KMS-11 (cell line): Measurements from ENCODE around the gene NME1.

Source experiments
- H2AFZ ChIP-seq: fragments of 200-600 bp; sonication (generic); 2 replicates; pipeline ENCODE4 v1.6.1; 2016; ENCODE audit warnings: antibody characterized with exemption, mixed run types, low read depth
- H3K27ac ChIP-seq: fragments of 200-600 bp; sonication (generic); 2 replicates; pipeline ENCODE4 v1.6.1; 2016; ENCODE audit warnings: mild to moderate bottlenecking, mixed run types
- H3K27me3 ChIP-seq: fragments of 200-600 bp; sonication (generic); 2 replicates; pipeline ENCODE4 v1.6.1; 2017; ENCODE audit warnings: mild to moderate bottlenecking, low read depth, mixed run types, moderate library complexity; ENCODE audit not compliant: insufficient read depth
- H3K36me3 ChIP-seq: fragments of 200-600 bp; sonication (generic); 2 replicates; pipeline ENCODE4 v1.6.1; 2017; ENCODE audit warnings: mild to moderate bottlenecking, mixed run types; ENCODE audit not compliant: insufficient read depth
- H3K4me1 ChIP-seq: fragments of 200-600 bp; sonication (generic); 2 replicates; pipeline ENCODE4 v1.6.1; 2016; ENCODE audit warnings: mild to moderate bottlenecking, low read depth, mixed run types; ENCODE audit not compliant: poor library complexity, severe bottlenecking
- H3K4me2 ChIP-seq: fragments of 200-600 bp; sonication (generic); 2 replicates; pipeline ENCODE4 v1.7.0; 2016; ENCODE audit warnings: mild to moderate bottlenecking, mixed run types
- H3K4me3 ChIP-seq: fragments of 200-600 bp; sonication (generic); IDR thresholded peaks from 2 replicates; pipeline ENCODE4 v1.6.1; 2017; ENCODE audit warnings: low read depth, low read length, mixed read lengths; ENCODE audit not compliant: insufficient read depth
- H3K79me2 ChIP-seq: fragments of 200-600 bp; sonication (generic); 2 replicates; pipeline ENCODE4 v1.6.1; 2016; ENCODE audit warnings: low read depth, mixed run types; ENCODE audit not compliant: insufficient read depth
- H3K9ac ChIP-seq: fragments of 200-600 bp; sonication (generic); 2 replicates; pipeline ENCODE4 v1.6.1; 2016; ENCODE audit warnings: mild to moderate bottlenecking, mixed run types
- H4K20me1 ChIP-seq: fragments of 200-600 bp; sonication (generic); 2 replicates; pipeline ENCODE4 v1.6.1; 2016; ENCODE audit warnings: mild to moderate bottlenecking, mixed run types; ENCODE audit not compliant: insufficient read depth
- TF ChIP-seq, protein P1 (sequence below): fragments of 200-600 bp; sonication (generic); conservative IDR thresholded peaks from 2 replicates; pipeline ENCODE4 v1.6.1; 2017; ENCODE audit warnings: low read depth, mild to moderate bottlenecking, antibody characterized with exemption, low read length, moderate library complexity, mixed read lengths

NME1 gene

DNA sequence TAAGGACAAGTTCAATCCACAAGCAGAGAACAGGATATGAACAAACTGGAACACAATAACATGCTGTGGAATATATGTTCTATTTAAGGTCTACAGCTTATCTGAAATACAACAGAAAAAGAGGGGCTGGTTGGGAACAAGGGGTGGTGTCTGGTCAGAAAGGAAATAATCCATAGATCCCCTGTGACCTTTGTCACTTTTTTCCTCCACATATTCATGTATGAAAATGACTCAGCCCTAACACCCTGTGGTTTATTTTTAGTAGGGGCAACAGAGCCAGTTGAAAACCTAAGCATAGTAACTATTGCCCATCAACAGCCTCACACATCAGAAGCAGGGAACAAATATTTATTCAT lies 20.4 kb upstream of the NME1 start:
- Histone ChIP-seq H3K4me2 (peak overlapping the region; percentile 2; the same call in 1 of the 2 replicates), H3K79me2 (no peaks in the 10 kb centered on the region), H3K27me3 (no peaks in the 10 kb centered on the region), H2AFZ (no peak overlapping the region), H3K4me3 (no peak overlapping the region), H3K4me1 (peaks cover 11% of the 10 kb centered on the region), H3K27ac (no peak overlapping the region), H3K9ac (no peak overlapping the region), H3K36me3 (no peaks in the 10 kb centered on the region), H4K20me1 (no peaks in the 10 kb centered on the region)
- TF ChIP-seq, protein P1, sequence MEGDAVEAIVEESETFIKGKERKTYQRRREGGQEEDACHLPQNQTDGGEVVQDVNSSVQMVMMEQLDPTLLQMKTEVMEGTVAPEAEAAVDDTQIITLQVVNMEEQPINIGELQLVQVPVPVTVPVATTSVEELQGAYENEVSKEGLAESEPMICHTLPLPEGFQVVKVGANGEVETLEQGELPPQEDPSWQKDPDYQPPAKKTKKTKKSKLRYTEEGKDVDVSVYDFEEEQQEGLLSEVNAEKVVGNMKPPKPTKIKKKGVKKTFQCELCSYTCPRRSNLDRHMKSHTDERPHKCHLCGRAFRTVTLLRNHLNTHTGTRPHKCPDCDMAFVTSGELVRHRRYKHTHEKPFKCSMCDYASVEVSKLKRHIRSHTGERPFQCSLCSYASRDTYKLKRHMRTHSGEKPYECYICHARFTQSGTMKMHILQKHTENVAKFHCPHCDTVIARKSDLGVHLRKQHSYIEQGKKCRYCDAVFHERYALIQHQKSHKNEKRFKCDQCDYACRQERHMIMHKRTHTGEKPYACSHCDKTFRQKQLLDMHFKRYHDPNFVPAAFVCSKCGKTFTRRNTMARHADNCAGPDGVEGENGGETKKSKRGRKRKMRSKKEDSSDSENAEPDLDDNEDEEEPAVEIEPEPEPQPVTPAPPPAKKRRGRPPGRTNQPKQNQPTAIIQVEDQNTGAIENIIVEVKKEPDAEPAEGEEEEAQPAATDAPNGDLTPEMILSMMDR = no peak

DNA sequence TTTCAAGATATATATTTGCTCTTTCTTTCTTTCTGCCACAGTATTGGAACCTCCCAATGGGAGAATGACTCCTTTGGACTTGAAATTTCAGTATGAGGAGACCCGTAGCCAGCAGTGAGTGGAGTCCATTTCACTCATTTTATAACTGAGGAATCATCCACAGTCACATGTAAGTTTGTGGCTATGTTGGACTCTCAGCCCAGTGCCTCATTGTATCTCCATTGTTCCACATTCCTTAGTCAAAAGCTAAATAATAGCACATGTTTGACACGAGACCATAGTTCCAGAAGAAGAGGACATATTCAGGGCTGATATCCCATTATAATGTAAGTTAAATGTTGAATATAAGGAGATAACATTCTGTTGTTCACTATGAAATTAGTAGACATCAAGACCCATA lies 20.0 kb upstream of the NME1 start:
- Histone ChIP-seq H3K4me1 (peaks cover 11% of the 10 kb centered on the region), H3K36me3 (no peaks in the 10 kb centered on the region), H3K4me2 (no peak overlapping the region; the same call in 1 of the 2 replicates), H4K20me1 (no peaks in the 10 kb centered on the region), H3K79me2 (no peaks in the 10 kb centered on the region), H3K27ac (no peak overlapping the region), H3K4me3 (no peak overlapping the region), H2AFZ (no peak overlapping the region), H3K9ac (no peak overlapping the region), H3K27me3 (no peaks in the 10 kb centered on the region)
- TF ChIP-seq, protein P1 = no peak

DNA sequence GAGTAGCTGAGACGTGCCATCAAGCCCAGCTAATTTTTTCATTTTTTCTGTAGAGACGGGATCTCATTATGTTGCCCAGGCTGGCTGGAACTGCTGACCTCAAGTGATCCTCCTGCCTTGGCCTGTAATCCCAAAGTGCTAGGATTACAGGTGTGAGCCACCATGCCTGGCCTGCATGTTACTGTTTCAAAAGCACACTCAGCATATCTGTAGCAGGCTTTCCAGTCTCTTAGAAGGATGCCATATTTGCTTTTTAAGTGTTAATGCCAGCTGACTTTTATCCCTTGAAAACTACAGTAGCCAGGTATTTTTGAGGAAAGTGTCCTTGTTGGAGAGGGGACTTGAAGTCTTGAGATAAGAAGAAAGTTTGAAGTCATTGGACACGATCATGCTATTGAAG lies 17.4 kb upstream of the NME1 start:
- H3K4me3 ChIP-seq = no peak overlapping the region
- no peaks in the 10 kb centered on the region for H3K27me3 ChIP-seq
- H2AFZ ChIP-seq = no peak overlapping the region
- no peak overlapping the region for H3K27ac ChIP-seq
- no peak overlapping the region for H3K4me2 ChIP-seq
- TF ChIP-seq, protein P1 = no peak
- H3K36me3 ChIP-seq = no peaks in the 10 kb centered on the region
- peaks cover 11% of the 10 kb centered on the region for H3K4me1 ChIP-seq
- no peaks in the 10 kb centered on the region for H3K79me2 ChIP-seq
- H3K9ac ChIP-seq = no peak overlapping the region
- H4K20me1 ChIP-seq = no peaks in the 10 kb centered on the region

DNA sequence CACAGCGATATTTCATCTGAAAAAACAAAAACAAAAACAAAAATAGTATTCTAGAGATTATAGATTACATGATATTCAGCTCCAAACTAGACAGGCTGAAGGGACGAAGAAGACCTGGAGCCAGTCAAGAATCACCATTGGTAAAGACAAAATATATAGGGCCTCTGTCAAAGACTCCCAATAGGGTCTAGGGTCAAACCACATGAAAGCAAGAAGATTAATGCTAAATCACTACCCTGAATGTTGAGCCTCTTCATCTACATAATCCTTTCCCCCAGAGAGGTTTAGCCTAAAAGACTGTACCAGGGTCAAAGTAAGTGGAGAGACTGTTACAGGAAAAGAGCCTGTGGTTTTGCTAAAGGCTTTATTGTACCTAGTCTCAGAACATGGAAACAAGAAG lies 10.8 kb upstream of the NME1 start:
- H3K36me3 ChIP-seq = no peaks in the 10 kb centered on the region
- H3K4me1 ChIP-seq = peaks cover 4% of the 10 kb centered on the region
- no peaks in the 10 kb centered on the region for H4K20me1 ChIP-seq
- TF ChIP-seq, protein P1 = no peak
- H3K4me3 ChIP-seq = no peak overlapping the region
- no peaks in the 10 kb centered on the region for H3K27me3 ChIP-seq
- H3K4me2 ChIP-seq = no peak overlapping the region
- no peak overlapping the region for H2AFZ ChIP-seq
- H3K79me2 ChIP-seq = no peaks in the 10 kb centered on the region
- H3K27ac ChIP-seq = no peak overlapping the region
- H3K9ac ChIP-seq = no peak overlapping the region
